ENCODE data around the gene ISX.

GRCh38 chr22:35131525-35132000 lies 65.6 kb downstream of the ISX start:
- no peak for TF ChIP-seq CTCF (IDR thresholded peaks at IDR 0.05)
- no peak for TF ChIP-seq ZFX (IDR thresholded peaks at IDR 0.05; ENCODE audit: borderline replicate concordance)
